GM18858 (cell line): ENCODE data around the gene PCSK5.
A peak's percentile ranks its signal among the peaks of the same experiment; 100 is the strongest.
"Not testable (repeated sequence)": the region's sequence is repeated elsewhere in the genome, so short reads cannot be mapped to it uniquely, and the experiment has no call there.

Source experiments
- ATAC-seq: cut with Tn5 transposase; IDR thresholded peaks from one replicate; pipeline ENCODE4 v1.9.1; 2021; ENCODE audit not compliant: unreplicated experiment

Gene PCSK5

GRCh38 chr9:76341616-76342015 lies 451.1 kb downstream of the PCSK5 start:
- no peak for ATAC-seq

DNA sequence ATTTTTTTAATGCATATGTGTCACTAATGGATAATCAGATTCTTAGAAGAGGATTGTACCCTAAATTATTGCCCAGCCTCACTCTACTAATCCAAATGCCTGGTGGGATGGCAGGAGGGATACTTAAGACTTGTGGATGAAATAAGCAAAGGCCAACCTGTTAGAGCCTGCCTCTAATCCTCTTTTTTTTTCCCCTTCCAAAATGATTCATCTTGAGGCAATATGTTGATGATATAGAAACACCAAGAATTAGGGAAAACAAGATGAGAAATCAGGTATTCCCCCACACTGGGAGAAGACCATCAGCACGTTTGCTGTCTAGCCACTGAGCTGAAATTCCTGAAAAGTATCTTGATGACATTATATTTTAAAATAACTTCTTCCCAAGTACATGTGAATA lies 451.7 kb downstream of the PCSK5 start:
- no peak for ATAC-seq

GRCh38 chr9:76342858-76343257 lies 452.4 kb downstream of the PCSK5 start:
- no peak for ATAC-seq

DNA sequence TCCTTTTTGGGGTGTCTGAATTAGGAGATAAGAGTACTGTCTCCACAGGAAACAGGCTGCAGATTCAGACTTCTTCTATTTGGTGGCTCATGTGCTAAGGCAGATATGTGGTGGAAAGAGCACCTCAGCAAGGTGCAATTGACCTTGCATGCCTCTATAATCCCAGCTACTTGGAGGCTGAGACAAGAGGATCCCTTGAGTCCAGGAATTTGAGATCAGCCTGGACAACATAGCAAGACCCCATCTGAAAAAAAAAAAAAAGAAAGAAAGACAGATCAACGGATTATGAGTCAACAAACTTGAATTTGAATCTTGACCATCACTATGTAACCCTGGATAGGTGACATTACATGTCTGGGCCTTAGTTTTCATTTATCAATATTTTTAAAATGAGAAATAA lies 459.4 kb downstream of the PCSK5 start:
- no peak for ATAC-seq

GRCh38 chr9:76351006-76351405 lies 460.5 kb downstream of the PCSK5 start:
- peak; percentile 63 for ATAC-seq

DNA sequence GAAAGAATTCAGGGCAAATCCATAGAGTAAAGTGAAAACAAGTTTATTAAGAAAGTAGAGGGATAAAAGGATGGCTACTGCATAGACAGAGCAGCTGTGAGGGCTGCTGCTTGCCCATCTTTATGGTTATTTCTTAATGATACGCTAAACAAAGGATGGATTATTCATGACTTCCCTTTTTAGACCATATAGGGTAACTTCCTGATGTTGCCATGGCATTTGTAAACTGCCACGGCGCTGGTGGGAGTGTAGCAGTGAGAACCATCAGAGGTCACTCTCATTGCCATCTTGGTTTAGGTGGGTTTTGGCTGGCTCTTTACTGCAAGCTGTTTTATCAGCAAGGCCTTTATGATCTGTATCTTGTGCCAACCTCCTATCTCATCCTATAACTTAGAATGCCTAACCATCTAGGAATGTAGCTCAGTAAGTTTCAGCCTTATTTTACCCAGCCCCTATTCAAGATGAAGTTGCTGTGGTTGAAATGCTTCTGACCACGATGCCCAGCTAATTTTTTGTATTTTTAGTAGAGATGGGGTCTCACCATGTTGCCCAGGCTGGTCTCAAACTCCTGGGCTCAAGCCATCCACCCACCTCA lies 461.6 kb downstream of the PCSK5 start:
- no peak for ATAC-seq

DNA sequence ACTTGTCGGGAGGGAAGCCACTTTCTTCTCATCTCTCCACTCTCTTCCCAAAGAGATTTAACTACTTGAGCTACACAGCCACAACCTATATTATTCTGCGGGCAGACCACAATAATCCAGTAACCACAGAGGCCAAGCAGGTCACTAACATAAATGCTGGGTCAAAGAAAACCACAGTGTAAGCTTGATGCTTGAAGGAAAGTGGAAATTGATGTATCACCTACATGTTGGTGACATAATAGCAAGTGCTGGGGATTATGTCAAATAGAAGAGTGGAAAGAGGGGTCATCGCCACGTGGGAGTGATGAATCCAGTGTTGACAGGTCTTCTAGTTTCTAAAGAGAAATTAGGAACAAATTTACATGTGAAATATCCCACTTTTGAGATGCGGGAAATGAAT lies 462.8 kb downstream of the PCSK5 start:
- ATAC-seq, result no peak

- no peak for ATAC-seq
Measured at GRCh38 chr9:76354221-76354620, 463.7 kb downstream of the PCSK5 start.

- no peak for ATAC-seq
Measured at GRCh38 chr9:76355886-76356285, 465.4 kb downstream of the PCSK5 start.

DNA sequence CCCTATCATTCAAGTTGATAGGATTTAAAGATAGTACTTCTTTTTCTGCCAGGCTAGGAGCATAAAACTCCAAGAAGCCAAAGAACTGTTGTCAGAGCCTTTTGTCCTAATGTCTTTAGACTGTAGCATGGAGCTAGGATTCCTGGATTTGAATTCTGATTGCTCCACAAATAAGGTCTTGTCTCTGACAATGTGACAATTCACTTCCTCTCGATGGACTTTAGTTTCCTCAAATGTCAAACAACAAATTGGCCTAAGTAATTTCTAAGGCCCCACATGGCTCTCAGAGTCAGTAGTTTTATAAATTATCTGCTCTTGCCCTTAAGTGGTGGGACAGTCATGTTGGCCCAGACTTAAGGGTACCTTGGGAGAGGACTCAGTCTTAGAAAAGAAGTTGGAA lies 467.1 kb downstream of the PCSK5 start:
- no peak for ATAC-seq

DNA sequence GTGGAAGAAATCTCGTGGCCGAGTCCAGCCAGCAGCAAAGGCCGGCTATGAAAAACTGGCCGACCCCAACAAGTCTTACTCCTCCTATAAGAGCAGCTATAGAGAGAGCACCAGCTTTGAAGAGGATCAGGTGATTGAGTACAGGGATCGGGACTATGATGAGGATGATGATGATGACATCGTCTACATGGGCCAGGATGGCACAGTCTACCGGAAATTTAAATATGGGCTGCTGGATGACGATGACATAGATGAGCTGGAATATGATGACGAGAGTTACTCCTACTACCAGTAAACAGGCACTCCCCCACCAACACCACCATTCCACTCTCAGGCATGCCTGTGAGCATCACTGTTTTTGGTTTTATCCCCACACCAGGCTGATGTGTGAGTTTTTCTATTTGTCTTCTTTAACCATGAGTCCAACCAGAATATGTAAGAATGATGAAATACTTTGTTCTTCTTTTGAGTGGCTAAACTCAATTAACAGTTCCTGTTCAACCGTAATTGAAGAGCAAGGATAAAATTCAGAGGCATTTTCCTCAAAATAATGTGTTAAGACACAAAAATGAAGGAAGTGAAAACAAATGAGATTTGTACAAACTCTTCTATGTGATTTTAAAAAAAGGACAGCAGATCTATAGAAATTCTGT lies 468.3 kb downstream of the PCSK5 start:
- no peak for ATAC-seq

DNA sequence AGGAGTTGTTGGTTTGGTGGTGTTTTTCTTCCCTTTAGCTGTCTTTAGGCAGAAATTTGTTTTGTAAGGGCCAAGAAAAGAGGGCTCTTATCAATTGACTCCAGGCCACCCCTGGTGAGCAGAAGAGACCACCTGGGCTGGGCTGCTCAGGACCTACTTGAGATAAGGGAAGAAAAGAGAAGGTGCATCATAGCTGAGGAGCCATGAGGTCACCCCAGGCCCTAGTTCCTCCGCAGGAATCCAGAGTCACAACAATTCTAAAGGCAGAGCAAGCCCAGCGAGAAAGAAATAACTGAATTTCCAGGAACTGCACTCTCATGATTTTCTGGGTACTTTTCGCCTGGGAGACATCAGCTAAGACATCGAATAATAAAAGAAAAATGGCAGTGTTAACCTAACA lies 468.9 kb downstream of the PCSK5 start:
- ATAC-seq, result no peak

- no peak for ATAC-seq
Measured at GRCh38 chr9:76359766-76360165, 469.3 kb downstream of the PCSK5 start.

GRCh38 chr9:76362332-76363031 lies 472.0 kb downstream of the PCSK5 start:
- ATAC-seq, result not testable (repeated sequence)

DNA sequence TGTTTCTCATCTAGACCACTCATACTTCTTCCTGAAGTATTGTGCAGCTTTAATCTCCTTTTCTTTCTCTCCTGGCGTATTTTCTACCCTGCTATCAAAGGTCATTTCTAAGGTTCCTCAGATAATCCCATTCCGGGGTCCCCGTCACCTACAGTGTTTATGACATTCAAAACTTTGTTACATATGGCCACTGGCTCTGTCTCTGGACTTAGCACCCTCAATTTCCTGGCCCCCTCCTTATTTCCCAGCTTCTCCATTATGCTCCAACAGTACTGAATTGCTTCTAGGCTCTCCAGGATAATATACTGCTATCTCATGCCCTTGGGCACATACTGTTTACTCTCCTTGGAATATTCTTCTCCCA lies 472.5 kb downstream of the PCSK5 start:
- ATAC-seq, result no peak

- ATAC-seq, result no peak
Measured at GRCh38 chr9:76365028-76365427, 474.6 kb downstream of the PCSK5 start.

DNA sequence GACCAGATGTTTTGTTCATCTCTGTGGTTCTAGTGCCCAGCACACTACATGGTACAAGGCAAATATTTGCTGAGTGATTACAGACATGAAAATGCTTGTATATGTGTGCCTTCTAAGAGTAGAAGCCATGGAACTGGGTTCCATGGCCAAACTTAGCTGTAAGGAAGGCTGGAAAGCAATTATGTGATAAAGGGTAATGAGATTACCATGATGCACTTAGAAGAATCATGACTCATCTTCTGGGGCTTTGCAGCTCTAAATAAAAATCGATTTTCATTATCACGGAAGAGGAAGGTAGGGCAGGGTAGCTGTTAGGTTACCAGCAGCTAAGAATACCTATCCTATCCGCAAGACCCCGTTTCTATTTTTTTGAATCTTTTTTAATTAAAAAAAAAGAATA lies 475.8 kb downstream of the PCSK5 start:
- no peak for ATAC-seq

- peak; percentile 67 for ATAC-seq
Measured at GRCh38 chr9:76369583-76369982, 479.1 kb downstream of the PCSK5 start.

DNA sequence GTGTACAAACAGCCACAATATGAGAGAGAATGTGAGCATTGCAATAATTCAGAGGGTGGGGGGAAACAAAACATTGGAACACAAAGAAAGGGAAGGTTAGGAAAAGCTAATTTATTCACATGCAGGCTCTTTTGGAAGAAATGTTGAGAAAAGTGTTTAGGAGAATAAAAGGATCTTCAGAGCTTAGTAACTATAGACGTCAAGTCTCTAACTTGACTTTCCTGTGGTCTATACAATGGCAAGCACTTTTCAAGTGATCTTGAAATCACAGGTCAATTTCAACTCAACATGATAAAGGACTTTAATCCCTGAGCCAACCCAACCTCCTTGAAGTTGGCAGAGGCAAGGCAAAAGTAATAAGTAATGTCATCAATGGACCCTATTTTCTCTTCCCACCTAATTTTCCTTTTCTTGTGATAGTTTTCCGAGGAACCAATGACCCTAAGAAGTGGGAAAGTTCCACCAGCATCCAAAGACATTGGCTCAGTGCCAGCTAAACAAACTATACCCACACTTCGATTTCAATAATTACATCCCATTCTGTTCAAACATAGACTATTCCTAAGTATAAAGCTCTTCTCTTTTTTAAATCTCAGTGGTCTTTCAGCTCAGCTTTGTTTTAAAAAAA lies 480.0 kb downstream of the PCSK5 start:
- no peak for ATAC-seq

DNA sequence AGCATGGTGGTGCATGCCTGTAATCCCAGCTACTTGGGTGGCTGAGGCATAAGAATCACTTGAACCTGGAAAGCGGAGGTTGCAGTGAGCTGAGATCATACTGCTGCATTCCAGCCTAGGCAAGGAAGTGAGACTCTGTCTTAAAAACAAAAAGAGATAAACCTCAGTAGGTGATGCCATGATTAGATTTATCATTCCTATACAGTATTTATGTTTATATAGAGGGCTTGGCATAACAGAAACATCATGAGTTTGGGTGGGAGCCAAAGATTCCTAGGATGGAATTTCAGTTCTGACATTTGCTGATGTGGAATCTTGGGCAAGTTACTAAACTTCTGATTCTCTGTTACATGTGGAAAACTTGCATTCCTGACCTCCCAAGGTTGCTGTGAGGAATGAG lies 481.4 kb downstream of the PCSK5 start:
- ATAC-seq, result no peak

GRCh38 chr9:76372336-76372735 lies 481.9 kb downstream of the PCSK5 start:
- ATAC-seq, result no peak

GRCh38 chr9:76373173-76373783 lies 482.8 kb downstream of the PCSK5 start:
- ATAC-seq, result no peak
